Right lobe of liver (tissue), 4 donors: Measurements from ENCODE around the gene CAT.

ENCODE experiments used
- CTCF ChIP-seq, 4 donors: fragments of 200-600 bp in 3 of 4; fragments of 450-650 bp in 1 of 4; IDR thresholded peaks; one replicate each; pipeline versions ENCODE4 v1.5.1 to v1.8.0; 2016 to 2022; ENCODE audit warnings: antibody characterized with exemption in 4 of 4, mild to moderate bottlenecking in 2 of 4
- POLR2A ChIP-seq: fragments of 450-650 bp; IDR thresholded peaks from one replicate; pipeline ENCODE4 v1.6.1; 2017; ENCODE audit warnings: antibody characterized with exemption, mild to moderate bottlenecking
- donor health status: DM: no; HTN: no; CAD: no.
- donor health status: DM: no; HTN: no; CAD: no.
- donor health status: DM: no; HTN: yes; CAD: no.

GRCh38 chr11:34446386-34446785, 7.7 kb downstream of the CAT start:
- TF ChIP-seq POLR2A (no peak), CTCF (IDR thresholded peaks at IDR 0.05) (no peak)
